PC-3 (cell line): ENCODE measurements around the gene TCEANC. TPM values are rescaled to one million over a fixed set of nuclear protein-coding genes. Genes with fewer than 3 reads are reported as not detected.
A peak's percentile ranks its signal among the peaks of the same experiment; 100 is the strongest.

Experiments used
- ATAC-seq: fragments of 200-7000 bp; cut with Tn5 transposase; 2 replicates; pipeline ENCODE4 v1.9.1; 2020; ENCODE audit warnings: mild to moderate bottlenecking, moderate library complexity
- BruUV-seq: library from RNA; stranded (reverse); fragments of 400-500 nt; replicated peaks from 2 replicates; lab custom pipeline; 2021; lab: Mats Ljungman, UMichigan
- CTCF ChIA-PET: fragments of 300-600 bp; sonication (Branson Sonifier 250); formaldehyde crosslinking; loops from one replicate; lab custom pipeline; 2022; ENCODE audit warnings: antibody characterized with exemption; lab: Charles Lee
- POLR2A ChIA-PET: fragments of 300-600 bp; sonication (Branson Sonifier 250); formaldehyde crosslinking; loops from one replicate; lab custom pipeline; 2022; ENCODE audit warnings: antibody characterized with exemption; ENCODE audit not compliant: unreplicated experiment; lab: Charles Lee
- DNase-seq: peaks from one replicate; pipeline ENCODE4 v3.0.0-alpha.2; 2015
- H2AFZ ChIP-seq: fragments of 300-600 bp; sonication (generic); 2 replicates; pipeline ENCODE4 v1.6.0; 2016; ENCODE audit warnings: antibody characterized with exemption, low read length
- H3F3A ChIP-seq: fragments of 300-600 bp; sonication (generic); one replicate; pipeline ENCODE4 v1.6.0; 2017; ENCODE audit warnings: antibody characterized with exemption, low read length, control low read depth, mild to moderate bottlenecking; ENCODE audit not compliant: unreplicated experiment
- H3K27ac ChIP-seq: fragments of 300-600 bp; sonication (generic); 2 replicates; pipeline ENCODE4 v1.5.1; 2016; ENCODE audit warnings: mild to moderate bottlenecking, low read length
- H3K27me3 ChIP-seq: fragments of 300-600 bp; sonication (generic); 2 replicates; pipeline ENCODE4 v1.6.1; 2016; ENCODE audit warnings: low read length, mixed read lengths
- H3K36me3 ChIP-seq: fragments of 300-600 bp; sonication (generic); 2 replicates; pipeline ENCODE4 v1.6.1; 2016; ENCODE audit warnings: low read depth, mixed run types, low read length, mixed read lengths
- H3K4me1 ChIP-seq: fragments of 300-600 bp; sonication (generic); 2 replicates; pipeline ENCODE4 v1.5.1; 2016; ENCODE audit warnings: low read length; ENCODE audit not compliant: insufficient read depth
- H3K4me2 ChIP-seq: fragments of 300-600 bp; sonication (generic); 2 replicates; pipeline ENCODE4 v1.6.0; 2016; ENCODE audit warnings: low read length
- H3K4me3 ChIP-seq: fragments of 300-600 bp; sonication (generic); 2 replicates; pipeline ENCODE4 v1.5.1; 2016; ENCODE audit warnings: mild to moderate bottlenecking, low read length, mixed read lengths
- H3K79me2 ChIP-seq: fragments of 300-600 bp; sonication (generic); 2 replicates; pipeline ENCODE4 v1.6.1; 2017; ENCODE audit warnings: low read length, mixed read lengths
- H3K9ac ChIP-seq: fragments of 300-600 bp; sonication (generic); 2 replicates; pipeline ENCODE4 v1.6.0; 2016; ENCODE audit warnings: mild to moderate bottlenecking, low read length
- H3K9me2 ChIP-seq: fragments of 300-600 bp; sonication (generic); replicated peaks from 2 replicates; pipeline ENCODE4 v1.6.1; 2016; ENCODE audit warnings: mixed run types, low read length, mixed read lengths
- H3K9me3 ChIP-seq: fragments of 300-600 bp; sonication (generic); 2 replicates; pipeline ENCODE4 v1.6.1; 2016; ENCODE audit warnings: low read length, mixed read lengths
- H4K20me1 ChIP-seq: fragments of 300-600 bp; sonication (generic); 2 replicates; pipeline ENCODE4 v1.6.1; 2016; ENCODE audit warnings: low read length, mixed read lengths
- CTCF ChIP-seq: fragments of 300-600 bp; sonication (generic); conservative IDR thresholded peaks from 2 replicates; pipeline ENCODE4 v1.5.1; 2017; ENCODE audit warnings: antibody characterized with exemption, low read depth, mild to moderate bottlenecking, low read length
- EZH2 ChIP-seq: fragments of 300-600 bp; sonication (generic); IDR thresholded peaks from one replicate; pipeline ENCODE4 v1.6.1; 2017; ENCODE audit warnings: antibody characterized with exemption, mild to moderate bottlenecking, low read length; ENCODE audit not compliant: unreplicated experiment
- EZH2phosphoT487 ChIP-seq: fragments of 300-600 bp; sonication (generic); IDR thresholded peaks from 2 replicates; pipeline ENCODE4 v1.6.1; 2018; ENCODE audit warnings: mild to moderate bottlenecking, antibody characterized with exemption, low read length, borderline replicate concordance
- intact Hi-C: fragments of 100-400 bp; cut with micrococcal nuclease; formaldehyde crosslinking; loops from 2 replicates; pipeline ENCODE4 v1.9.0; 2023
- total RNA-seq: library from RNA; depleted of rRNA; stranded (reverse); fragments of >200 nt; gene quantifications from 2 replicates; pipeline ENCODE4 v1.2.3, GENCODE V29; 2014

The TCEANC gene
- total RNA-seq, 1 experiment from 2014 or later = 0.62 TPM

- H3K4me3 ChIP-seq = no peak overlapping the region
- no peaks in the 10 kb centered on the region for H3K36me3 ChIP-seq
- H3K4me1 ChIP-seq = peaks cover 13% of the 10 kb centered on the region
- ChIA-PET CTCF (no interaction called here), POLR2A (no interaction called here)
- no peaks in the 10 kb centered on the region for H3K27me3 ChIP-seq
- H3K9me3 ChIP-seq = no peaks in the 10 kb centered on the region
- no peaks in the 10 kb centered on the region for H3K9me2 ChIP-seq
- H3F3A ChIP-seq = no peaks in the 10 kb centered on the region
- no peak for ATAC-seq
- no peak overlapping the region for H3K4me2 ChIP-seq
- DNase-seq = no peak
- no peaks in the 10 kb centered on the region for H3K79me2 ChIP-seq
- H3K9ac ChIP-seq = no peak overlapping the region
- no peaks in the 10 kb centered on the region for H4K20me1 ChIP-seq
- BruUV-seq = no TSS peak
- TF ChIP-seq EZH2 (no peak), CTCF (no peak), EZH2phosphoT487 (no peak)
- intact Hi-C loops = no loop called here
- no peak overlapping the region for H2AFZ ChIP-seq
- no peak overlapping the region for H3K27ac ChIP-seq
These were observed 28.7 kb downstream of the TCEANC start for GRCh38 chrX:13681595-13681994.

- no peak for DNase-seq
- Histone ChIP-seq H3K27me3 (no peaks in the 10 kb centered on the region), H3K36me3 (no peaks in the 10 kb centered on the region), H3K4me2 (no peak overlapping the region), H2AFZ (no peak overlapping the region), H3K9me3 (no peaks in the 10 kb centered on the region), H3K4me3 (no peak overlapping the region), H3K9me2 (no peaks in the 10 kb centered on the region), H3K27ac (no peak overlapping the region), H3K4me1 (peaks cover 13% of the 10 kb centered on the region), H3K79me2 (peaks cover 4% of the 10 kb centered on the region), H3F3A (no peaks in the 10 kb centered on the region), H4K20me1 (no peaks in the 10 kb centered on the region), H3K9ac (no peak overlapping the region)
- intact Hi-C loops = no loop called here
- ChIA-PET CTCF (no interaction called here), POLR2A (no interaction called here)
- no peak for ATAC-seq
- TF ChIP-seq CTCF (no peak), EZH2 (no peak), EZH2phosphoT487 (no peak)
- no TSS peak for BruUV-seq
These were observed 31.4 kb downstream of the TCEANC start for GRCh38 chrX:13684361-13684760.

- H3K79me2 ChIP-seq = peaks cover 13% of the 10 kb centered on the region
- POLR2A ChIA-PET = no interaction called here
- BruUV-seq = no TSS peak
- H3F3A ChIP-seq = no peaks in the 10 kb centered on the region
- H3K4me1 ChIP-seq = peaks cover 14% of the 10 kb centered on the region
- no peaks in the 10 kb centered on the region for H3K27me3 ChIP-seq
- no peaks in the 10 kb centered on the region for H3K36me3 ChIP-seq
- H3K9ac ChIP-seq = no peak overlapping the region
- ATAC-seq = peak; percentile 42
- 0 out of 2 replicates have a peak overlapping the region, but pooled peaks have one; percentile 13 for H3K27ac ChIP-seq
- no peak for TF ChIP-seq EZH2phosphoT487
- no peaks in the 10 kb centered on the region for H3K9me3 ChIP-seq
- peak; percentile 52 for DNase-seq
- intact Hi-C loops = loop anchor here (5.0 kb wide), 1 partner anchor 52 kb away; no protein-coding TSS in a partner anchor
- no peak overlapping the region for H3K4me3 ChIP-seq
- H3K9me2 ChIP-seq = no peaks in the 10 kb centered on the region
- peaks cover 2% of the 10 kb centered on the region; the same call in 1 of the 2 replicates for H4K20me1 ChIP-seq
- H2AFZ ChIP-seq = no peak overlapping the region
- CTCF ChIA-PET = no interaction called here
- peak overlapping the region; percentile 46; the same call in 1 of the 2 replicates for H3K4me2 ChIP-seq
These were observed 32.3 kb downstream of the TCEANC start for GRCh38 chrX:13685126-13685763.
